GM18499 (cell line): ENCODE data around the gene LRRN2.
"Not testable (repeated sequence)": the region's sequence is repeated elsewhere in the genome, so short reads cannot be mapped to it uniquely, and the experiment has no call there.

Experiments
- ATAC-seq: cut with Tn5 transposase; IDR thresholded peaks from one replicate; pipeline ENCODE4 v1.9.1; 2021; ENCODE audit warnings: moderate number of reproducible peaks; ENCODE audit not compliant: insufficient read depth, unreplicated experiment

The LRRN2 gene

GRCh38 chr1:204641936-204642335, 43.6 kb downstream of the LRRN2 start:
- no peak for ATAC-seq

GRCh38 chr1:204641455-204641854, 44.1 kb downstream of the LRRN2 start:
- no peak for ATAC-seq

GRCh38 chr1:204640578-204640977, 45.0 kb downstream of the LRRN2 start:
- ATAC-seq: no peak

- no peak for ATAC-seq
Observed at GRCh38 chr1:204634260-204634910, 51.2 kb downstream of the LRRN2 start.

GRCh38 chr1:204633665-204634064, 51.9 kb downstream of the LRRN2 start:
- no peak for ATAC-seq

- no peak for ATAC-seq
Observed at GRCh38 chr1:204630132-204630905, 55.2 kb downstream of the LRRN2 start.

GRCh38 chr1:204629459-204629858, 56.1 kb downstream of the LRRN2 start:
- not testable (repeated sequence) for ATAC-seq

GRCh38 chr1:204628868-204629267, 56.7 kb downstream of the LRRN2 start:
- no peak for ATAC-seq

GRCh38 chr1:204627436-204627835, 58.1 kb downstream of the LRRN2 start:
- no peak for ATAC-seq

GRCh38 chr1:204626381-204626780, 59.2 kb downstream of the LRRN2 start:
- no peak for ATAC-seq

GRCh38 chr1:204624631-204625216, 60.8 kb downstream of the LRRN2 start:
- no peak for ATAC-seq

GRCh38 chr1:204623894-204624361, 61.6 kb downstream of the LRRN2 start:
- no peak for ATAC-seq

- no peak for ATAC-seq
Observed at GRCh38 chr1:204623365-204623893, 62.1 kb downstream of the LRRN2 start.

GRCh38 chr1:204621996-204622395, 63.5 kb downstream of the LRRN2 start:
- no peak for ATAC-seq

- ATAC-seq: no peak
Observed at GRCh38 chr1:204621396-204621795, 64.1 kb downstream of the LRRN2 start.

GRCh38 chr1:204619721-204620120, 65.8 kb downstream of the LRRN2 start:
- ATAC-seq: no peak

GRCh38 chr1:204618148-204618760, 67.3 kb downstream of the LRRN2 start:
- ATAC-seq: no peak

- no peak for ATAC-seq
Observed at GRCh38 chr1:204617256-204618147, 68.0 kb downstream of the LRRN2 start.

GRCh38 chr1:204616641-204617040, 68.9 kb downstream of the LRRN2 start:
- no peak for ATAC-seq

GRCh38 chr1:204615881-204616280, 69.7 kb downstream of the LRRN2 start:
- no peak for ATAC-seq
